ENCODE measurements around the gene GSTA1.

DNA sequence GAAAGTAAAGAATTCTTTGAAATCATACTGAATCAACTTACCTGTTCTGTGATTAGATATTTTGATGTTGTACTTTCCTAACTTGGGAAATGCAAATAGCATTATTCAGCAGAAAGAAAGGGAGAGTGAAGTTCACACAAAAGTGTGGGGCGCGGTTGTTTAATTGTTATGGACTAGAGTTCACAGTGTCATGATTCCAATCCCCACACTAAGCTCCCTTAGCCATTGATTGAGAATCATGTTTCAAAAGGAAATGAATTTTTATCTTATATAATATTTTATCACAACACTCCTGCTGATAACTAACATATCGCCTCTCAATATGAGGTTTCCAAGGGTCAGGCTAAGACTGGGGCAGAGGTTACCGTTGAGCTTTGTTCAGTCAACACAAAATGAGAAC, 40.0 kb upstream of the GSTA1 start:
- TF ChIP-seq, protein P1, sequence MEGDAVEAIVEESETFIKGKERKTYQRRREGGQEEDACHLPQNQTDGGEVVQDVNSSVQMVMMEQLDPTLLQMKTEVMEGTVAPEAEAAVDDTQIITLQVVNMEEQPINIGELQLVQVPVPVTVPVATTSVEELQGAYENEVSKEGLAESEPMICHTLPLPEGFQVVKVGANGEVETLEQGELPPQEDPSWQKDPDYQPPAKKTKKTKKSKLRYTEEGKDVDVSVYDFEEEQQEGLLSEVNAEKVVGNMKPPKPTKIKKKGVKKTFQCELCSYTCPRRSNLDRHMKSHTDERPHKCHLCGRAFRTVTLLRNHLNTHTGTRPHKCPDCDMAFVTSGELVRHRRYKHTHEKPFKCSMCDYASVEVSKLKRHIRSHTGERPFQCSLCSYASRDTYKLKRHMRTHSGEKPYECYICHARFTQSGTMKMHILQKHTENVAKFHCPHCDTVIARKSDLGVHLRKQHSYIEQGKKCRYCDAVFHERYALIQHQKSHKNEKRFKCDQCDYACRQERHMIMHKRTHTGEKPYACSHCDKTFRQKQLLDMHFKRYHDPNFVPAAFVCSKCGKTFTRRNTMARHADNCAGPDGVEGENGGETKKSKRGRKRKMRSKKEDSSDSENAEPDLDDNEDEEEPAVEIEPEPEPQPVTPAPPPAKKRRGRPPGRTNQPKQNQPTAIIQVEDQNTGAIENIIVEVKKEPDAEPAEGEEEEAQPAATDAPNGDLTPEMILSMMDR (IDR thresholded peaks at IDR 0.05), result no peak
- TF ChIP-seq POLR2A (IDR thresholded peaks at IDR 0.05; ENCODE audit: low read depth), result no peak
- no peak for TF ChIP-seq POLR2AphosphoS5 (IDR thresholded peaks at IDR 0.05)
- TF ChIP-seq EP300 (IDR thresholded peaks at IDR 0.05), result no peak
